Measurements from ENCODE around the gene CLEC4F.

Gene CLEC4F

GRCh38 chr2:70765507-70765906 is 54.9 kb downstream of the CLEC4F start:
- H3K4me3 ChIP-seq, result no peak overlapping the region
- DNase-seq (ENCODE audit: low read depth, low spot score), result no peak
- no peak overlapping the region for H3K9ac ChIP-seq (ENCODE audit: insufficient read length)
- TF ChIP-seq POLR2AphosphoS5 (IDR thresholded peaks at IDR 0.05; ENCODE audit: borderline replicate concordance, low read depth, low read length), result no peak
- TF ChIP-seq EZH2 (IDR thresholded peaks at IDR 0.05), result no peak
- no peak for TF ChIP-seq FOXP2 (optimal IDR thresholded peaks at IDR 0.05; ENCODE audit: control extremely low read depth, extremely low read length, insufficient read depth)
- no peaks in the 10 kb centered on the region for H3K9me3 ChIP-seq (ENCODE audit: low read depth, low read length)
- no peaks in the 10 kb centered on the region for H3K36me3 ChIP-seq (ENCODE audit: insufficient read depth, low read length)
- H3K27ac ChIP-seq, result no peak overlapping the region

DNA sequence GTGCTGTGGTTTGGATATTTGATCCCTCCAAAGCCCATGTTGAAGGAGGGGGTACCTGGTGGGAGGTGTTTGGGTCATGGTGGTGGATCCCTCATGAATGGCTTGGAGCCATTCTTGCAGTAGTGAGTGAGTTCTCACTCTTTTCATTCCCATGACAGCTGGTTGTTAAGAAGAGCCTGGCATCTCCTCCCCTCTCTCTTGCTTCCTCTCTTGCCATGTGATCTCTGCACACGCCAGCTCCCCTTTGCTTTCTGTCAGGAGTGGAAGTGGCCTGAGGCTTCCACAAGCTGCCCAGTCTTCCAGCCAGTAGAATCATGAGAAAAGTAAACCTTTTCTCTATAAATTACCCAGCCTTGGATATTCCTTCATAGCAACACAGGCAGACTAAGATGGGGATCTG is 61.0 kb downstream of the CLEC4F start:
- H3K27ac ChIP-seq, result no peak overlapping the region
- no peaks in the 10 kb centered on the region for H3K9me3 ChIP-seq (ENCODE audit: low read depth, low read length)
- no peak overlapping the region for H3K4me3 ChIP-seq
- TF ChIP-seq FOXP2 (optimal IDR thresholded peaks at IDR 0.05; ENCODE audit: control extremely low read depth, extremely low read length, insufficient read depth) (no peak), POLR2AphosphoS5 (IDR thresholded peaks at IDR 0.05; ENCODE audit: borderline replicate concordance, low read depth, low read length) (no peak), EZH2 (IDR thresholded peaks at IDR 0.05) (no peak)
- no peak for DNase-seq (ENCODE audit: low read depth, low spot score)
- H3K9ac ChIP-seq (ENCODE audit: insufficient read length), result no peak overlapping the region
- no peaks in the 10 kb centered on the region for H3K36me3 ChIP-seq (ENCODE audit: insufficient read depth, low read length)

Measured in SK-N-MC (cell line).